22Rv1 (cell line): ENCODE data around the gene TACR2.

Source experiments
- CTCF ChIP-seq: fragments of 450-650 bp; IDR thresholded peaks from 2 replicates; pipeline ENCODE4 v1.5.1; 2017; ENCODE audit warnings: mild to moderate bottlenecking
- ZFX ChIP-seq: fragments of 450-650 bp; IDR thresholded peaks from 2 replicates; pipeline ENCODE4 v1.6.1; 2017; ENCODE audit warnings: antibody characterized with exemption, borderline replicate concordance

DNA sequence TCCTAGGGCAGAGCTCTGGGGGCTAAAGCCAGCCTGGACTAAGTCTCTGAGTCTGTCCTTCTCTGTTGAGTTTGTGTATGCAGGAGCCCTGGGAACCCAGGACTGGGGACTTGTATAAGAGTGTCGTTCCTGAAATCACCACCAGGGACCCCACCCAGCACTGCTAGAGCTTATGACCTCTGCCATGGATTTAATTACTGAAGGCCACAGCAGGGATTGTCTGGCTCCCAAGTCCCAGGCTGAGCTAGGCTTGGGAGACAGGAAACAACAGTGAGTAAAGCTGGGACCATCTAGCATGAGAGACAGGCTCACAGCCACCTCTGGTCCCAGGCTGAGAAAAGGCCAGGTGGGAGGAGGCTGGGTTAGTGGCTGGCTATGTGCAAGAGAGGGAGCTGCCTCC is 33.1 kb upstream of the TACR2 start:
- TF ChIP-seq CTCF (peak; percentile 72), ZFX (no peak)
